Lung (tissue), 12 donors: ENCODE results near the gene BMP10. TPM values are rescaled to one million over a fixed set of nuclear protein-coding genes. Genes with fewer than 3 reads are reported as not detected.

ENCODE experiments used
- ATAC-seq: fragments of 200-7000 bp; cut with Tn5 transposase; one replicate; pipeline ENCODE4 v1.9.1; 2020; ENCODE audit warnings: moderate number of reproducible peaks; ENCODE audit not compliant: insufficient read depth, low FRiP score
- DNase-seq, 3 donors: peaks; one replicate each; pipeline ENCODE4 v3.0.0-alpha.2; 2013 to 2017
- H3K27ac ChIP-seq, 2 donors: one replicate each; pipeline ENCODE4 v1.5.1; 2013; ENCODE audit warnings: mild to moderate bottlenecking in 2 of 2, moderate library complexity in 2 of 2, control low read depth in 1 of 2, inconsistent platforms in 1 of 2, low read depth in 1 of 2, low read length in 1 of 2
- H3K27me3 ChIP-seq, 3 donors: one replicate each; pipeline ENCODE4 v1.5.1; 2013; ENCODE audit warnings: low read length in 2 of 3; ENCODE audit not compliant: control insufficient read depth in 3 of 3, insufficient read depth in 3 of 3
- H3K36me3 ChIP-seq, 4 donors: one replicate each; pipeline ENCODE4 v1.5.1; 2013; ENCODE audit warnings: low read length in 4 of 4, mild to moderate bottlenecking in 1 of 4, moderate library complexity in 1 of 4; ENCODE audit not compliant: control insufficient read depth in 4 of 4, insufficient read depth in 4 of 4
- H3K4me1 ChIP-seq, 5 donors: one replicate each; pipeline ENCODE4 v1.5.1; 2013; ENCODE audit warnings: low read length in 5 of 5, mild to moderate bottlenecking in 2 of 5, moderate library complexity in 1 of 5; ENCODE audit not compliant: control insufficient read depth in 5 of 5, insufficient read depth in 5 of 5
- H3K4me3 ChIP-seq: one replicate; pipeline ENCODE4 v1.5.1; 2013; ENCODE audit warnings: mild to moderate bottlenecking, control low read depth, moderate library complexity
- H3K9ac ChIP-seq, 2 donors: one replicate each; pipeline ENCODE4 v1.5.1; 2013; ENCODE audit warnings: low read length in 2 of 2, control low read depth in 1 of 2; ENCODE audit not compliant: insufficient read depth in 1 of 2
- H3K9me3 ChIP-seq, 4 donors: one replicate each; pipeline ENCODE4 v1.5.1; 2013; ENCODE audit warnings: low read length in 3 of 4, mild to moderate bottlenecking in 1 of 4, moderate library complexity in 1 of 4; ENCODE audit not compliant: control insufficient read depth in 4 of 4, insufficient read depth in 3 of 4
- CTCF ChIP-seq: IDR thresholded peaks from 2 replicates; pipeline ENCODE4 v1.5.1; 2012; ENCODE audit warnings: mild to moderate bottlenecking; ENCODE audit errors: control extremely low read depth, extremely low read depth
- polyA plus RNA-seq, 2 donors: library from polyadenylated mRNA; stranded (reverse); fragments of 200-250 nt; gene quantifications; one replicate each; pipeline ENCODE4 v1.2.1, GENCODE V29; 2013
- total RNA-seq, 2 donors: library from RNA; depleted of rRNA in 1 of 2; stranded (reverse); fragments of >200 nt in 1 of 2; gene quantifications; one replicate each; pipeline ENCODE4 v1.2.1, GENCODE V29; 2014 to 2021
- donor health status: control.
- donor health status: control.
- donor health status: Bipolar disorder and iron deficiency.
- donor health status: healthy.
- donor health status: DM: yes; HTN: yes; CAD: no.

The BMP10 gene
- total and polyA plus RNA-seq, 4 donors = 0.31 TPM; not detected in 3

GRCh38 chr2:68817306-68817705 lies 53.9 kb downstream of the BMP10 start:
- Histone ChIP-seq H3K9ac (no peak overlapping the region), H3K27me3 (no peaks in the 10 kb centered on the region), H3K9me3 (no peaks in the 10 kb centered on the region), H3K4me1 (peaks cover 0 to 1% (median 0%) of the 10 kb centered on the region in 5 donors), H3K4me3 (no peak overlapping the region), H3K27ac (no peak overlapping the region), H3K36me3 (peaks cover 0 to 30% (median 8%) of the 10 kb centered on the region in 4 donors)
- ATAC-seq (no peak), DNase-seq (no peak)
- TF ChIP-seq CTCF = no peak

Other genes starting within 250 kb of the BMP10 start
- not detected for gene PROKR1, start 227.8 kb downstream of the BMP10 start, total RNA-seq
- under 1 TPM in 1 of 2 donors, not detected in 1; 0.01 TPM for gene PROKR1, start 227.8 kb downstream of the BMP10 start, polyA plus RNA-seq
- gene ARHGAP25, start 136.6 kb downstream of the BMP10 start, total RNA-seq = 10 to 100 TPM; 17.1 to 26.1 TPM
- 10 to 100 TPM; 19.0 to 43.0 TPM for gene ARHGAP25, start 136.6 kb downstream of the BMP10 start, polyA plus RNA-seq
- 100 to 1,000 TPM in 1 of 2 donors, 1 to 10 TPM in 1; 3.4 to 103 TPM for gene GKN2, start 81.5 kb upstream of the BMP10 start, total RNA-seq
- gene GKN2, start 81.5 kb upstream of the BMP10 start, polyA plus RNA-seq = 100 to 1,000 TPM; 101 to 429 TPM
- not detected for gene GKN1, start 103.2 kb upstream of the BMP10 start, total RNA-seq
- gene GKN1, start 103.2 kb upstream of the BMP10 start, polyA plus RNA-seq = under 1 TPM in 1 of 2 donors, not detected in 1; 0.15 TPM
- gene ANTXR1, start 141.8 kb upstream of the BMP10 start, total RNA-seq = 10 to 100 TPM; 54.1 to 81.0 TPM
- 10 to 100 TPM; 13.4 to 15.4 TPM for gene ANTXR1, start 141.8 kb upstream of the BMP10 start, polyA plus RNA-seq